ENCODE results near the gene ICAM5. TPM values are rescaled to one million over a fixed set of nuclear protein-coding genes. Genes with fewer than 3 reads are reported as not detected.

The ICAM5 gene
- total RNA-seq, 2 experiments from 2014 or later: 5.0 to 5.3 TPM

DNA sequence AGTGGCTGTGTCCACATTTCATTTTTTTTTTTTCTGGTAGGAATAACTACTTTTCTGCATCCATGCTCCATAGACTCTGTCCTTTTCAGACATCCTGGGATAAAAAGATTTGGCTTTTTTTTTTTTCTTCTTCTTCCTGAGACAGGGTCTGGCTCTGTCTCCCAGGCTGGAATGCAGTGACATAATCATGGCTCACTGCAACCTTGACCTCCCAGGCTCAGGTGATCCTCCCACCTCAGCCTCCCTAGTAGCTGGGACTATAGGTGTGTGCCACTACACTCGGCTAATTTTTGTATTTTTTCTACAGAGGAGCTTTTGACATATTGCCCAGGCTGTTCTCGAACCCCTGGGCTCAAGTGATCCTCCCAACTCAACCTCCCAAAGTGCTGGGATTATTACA, 53.7 kb downstream of the ICAM5 start:
- ATAC-seq (no peak), DNase-seq (no peak)
- Mint-ChIP-seq H3K4me3 (no peak overlapping the region), H3K9me3 (no peaks in the 10 kb centered on the region), H3K4me1 (ENCODE audit: low read depth) (peaks cover 22% of the 10 kb centered on the region), H3K27ac (no peak overlapping the region), H3K36me3 (ENCODE audit: low read depth) (no peaks in the 10 kb centered on the region), H3K27me3 (no peaks in the 10 kb centered on the region)
- intact Hi-C loops (cut with micrococcal nuclease): no loop called here
- ChIA-PET CTCF (interaction anchor here (2.9 kb wide), 1 partner anchor 45 kb away, joined by 14 read pairs; no protein-coding TSS in a partner anchor), POLR2A (interaction anchor here (0.8 to 1.1 kb wide), 4 partner anchors 13 to 47 kb away, joined by 3 to 4 read pairs (median 3); no protein-coding TSS in a partner anchor)
- TF ChIP-seq CTCF (IDR thresholded peaks at IDR 0.05): no peak

DNA sequence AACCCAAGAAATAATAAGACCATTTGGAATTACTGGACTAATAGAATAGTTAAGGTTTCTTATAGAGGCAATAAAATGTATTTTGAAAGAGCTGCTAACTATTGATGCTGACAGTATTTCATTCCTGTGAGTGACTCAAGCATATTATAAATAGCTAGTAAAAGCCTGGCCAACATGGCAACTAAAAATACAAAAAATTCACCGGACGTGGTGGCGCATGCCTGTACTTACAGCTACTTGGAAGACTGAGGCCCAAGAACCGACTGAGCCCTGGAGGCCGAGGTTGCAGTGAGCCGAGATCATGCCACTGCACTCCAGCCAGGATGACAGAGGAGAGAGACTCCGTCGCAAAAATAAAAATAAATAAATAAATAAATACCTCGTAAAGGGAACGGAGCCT, 55.0 kb downstream of the ICAM5 start:
- no peak overlapping the region for H3K27ac Mint-ChIP-seq
- no peak overlapping the region for H3K4me3 Mint-ChIP-seq
- peaks cover 9% of the 10 kb centered on the region for H3K4me1 Mint-ChIP-seq (ENCODE audit: low read depth)
- H3K9me3 Mint-ChIP-seq: no peaks in the 10 kb centered on the region
- ChIA-PET CTCF (interaction anchor here (0.7 to 2.9 kb wide), 5 partner anchors 11 to 85 kb away, joined by 3 to 14 read pairs (median 4); partner anchors contain the start of gene RAVER1), POLR2A (interaction anchor here (0.8 to 1.2 kb wide), 2 partner anchors 17 to 28 kb away, joined by 3 to 4 read pairs; no protein-coding TSS in a partner anchor)
- no peak for DNase-seq
- H3K36me3 Mint-ChIP-seq (ENCODE audit: low read depth): peaks cover 1% of the 10 kb centered on the region
- intact Hi-C loops (cut with micrococcal nuclease): no loop called here
- TF ChIP-seq CTCF (IDR thresholded peaks at IDR 0.05): no peak
- ATAC-seq: no peak
- no peaks in the 10 kb centered on the region for H3K27me3 Mint-ChIP-seq

Other genes starting within 250 kb of the ICAM5 start
- 10 to 100 TPM; 45.6 to 49.5 TPM for gene SHFL, start 203.6 kb upstream of the ICAM5 start, total RNA-seq
- 10 to 100 TPM; 11.8 to 12.0 TPM for gene ANGPTL6, start 187.3 kb upstream of the ICAM5 start, total RNA-seq
- 100 to 1,000 TPM; 165 to 171 TPM for gene PPAN, start 183.6 kb upstream of the ICAM5 start, total RNA-seq
- 10 to 100 TPM; 59.0 to 62.1 TPM for gene P2RY11, start 178.3 kb upstream of the ICAM5 start, total RNA-seq
- 100 to 1,000 TPM; 275 to 286 TPM for gene EIF3G, start 170.1 kb upstream of the ICAM5 start, total RNA-seq
- 100 to 1,000 TPM; 372 to 379 TPM for gene DNMT1, start 95.0 kb upstream of the ICAM5 start, total RNA-seq
- 1 to 10 TPM; 6.3 to 6.6 TPM for gene S1PR2, start 58.6 kb upstream of the ICAM5 start, total RNA-seq
- 100 to 1,000 TPM; 151 to 153 TPM for gene MRPL4, start 37.7 kb upstream of the ICAM5 start, total RNA-seq
- 10 to 100 TPM; 35.5 to 37.2 TPM for gene ICAM1, start 18.8 kb upstream of the ICAM5 start, total RNA-seq
- gene ICAM4, start 3.0 kb upstream of the ICAM5 start, total RNA-seq: under 1 TPM; 0.36 to 0.54 TPM
- 1 to 10 TPM; 3.2 to 3.7 TPM for gene ZGLP1, start 19.9 kb downstream of the ICAM5 start, total RNA-seq
- 10 to 100 TPM in 1 of 2 experiments, 1 to 10 TPM in 1; 8.1 to 14.3 TPM for gene FDX2, start 26.1 kb downstream of the ICAM5 start, total RNA-seq
- gene RAVER1, start 43.6 kb downstream of the ICAM5 start, total RNA-seq: 100 to 1,000 TPM; 105 to 111 TPM
- gene ICAM3, start 49.7 kb downstream of the ICAM5 start, total RNA-seq: 100 to 1,000 TPM; 106 to 107 TPM
- gene TYK2, start 90.6 kb downstream of the ICAM5 start, total RNA-seq: 100 to 1,000 TPM; 143 TPM
- 100 to 1,000 TPM; 236 to 238 TPM for gene CDC37, start 113.6 kb downstream of the ICAM5 start, total RNA-seq
- gene PDE4A, start 130.6 kb downstream of the ICAM5 start, total RNA-seq: 10 to 100 TPM; 24.6 to 25.5 TPM
- gene KEAP1, start 213.4 kb downstream of the ICAM5 start, total RNA-seq: 10 to 100 TPM; 44.7 to 55.0 TPM
- 1 to 10 TPM in 1 of 2 experiments, under 1 TPM in 1; 0.81 to 1.1 TPM for gene S1PR5, start 227.5 kb downstream of the ICAM5 start, total RNA-seq

All from activated CD8-positive, alpha-beta T cell treated with anti-CD3 and anti-CD28 coated beads for 36 hours (primary cell).